Hematopoietic multipotent progenitor cell treated with erythropoietin and hydrocortisone succinate and interleukin-3 and kit ligand, for 8 days (in vitro differentiated cells): Measurements from ENCODE around the gene EFCAB14.
"Not testable (repeated sequence)": the region's sequence is repeated elsewhere in the genome, so short reads cannot be mapped to it uniquely, and the experiment has no call there.

Source experiments
- DNase-seq: peaks from one replicate; pipeline ENCODE4 v3.0.0-alpha.2; 2015

Gene EFCAB14

DNA sequence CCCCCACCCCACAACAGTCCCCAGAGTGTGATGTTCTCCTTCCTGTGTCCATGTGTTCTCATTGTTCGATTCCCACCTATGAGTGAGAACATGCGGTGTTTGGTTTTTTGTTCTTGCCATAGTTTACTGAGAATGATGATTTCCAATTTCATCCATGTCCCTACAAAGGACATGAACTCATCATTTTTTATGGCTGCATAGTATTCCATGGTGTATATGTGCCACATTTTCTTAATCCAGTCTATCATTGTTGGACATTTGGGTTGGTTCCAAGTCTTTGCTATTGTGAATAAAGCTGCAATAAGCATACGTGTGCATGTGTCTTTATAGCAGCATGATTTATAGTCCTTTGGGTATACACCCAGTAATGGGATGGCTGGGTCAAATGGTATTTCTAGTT lies 67.8 kb downstream of the EFCAB14 start:
- not testable (repeated sequence) for DNase-seq

DNA sequence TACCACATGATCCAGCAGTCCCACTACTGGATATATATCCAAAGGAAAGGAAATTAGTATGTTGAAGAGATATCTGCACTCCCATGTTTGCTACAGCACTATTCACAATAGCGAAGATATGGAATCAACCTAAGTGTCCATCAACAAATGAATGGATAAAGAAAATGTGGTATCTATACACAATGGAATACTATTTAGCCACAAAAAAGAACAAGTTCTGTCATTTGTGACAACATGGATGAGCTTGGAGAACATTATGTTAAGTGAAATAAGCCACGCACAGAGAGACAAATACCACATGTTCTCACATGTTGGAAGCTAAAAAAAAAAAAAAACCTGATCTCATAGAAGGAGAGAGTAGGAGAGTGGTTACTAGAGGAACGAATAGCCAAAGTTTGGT lies 68.4 kb downstream of the EFCAB14 start:
- DNase-seq, result no peak

DNA sequence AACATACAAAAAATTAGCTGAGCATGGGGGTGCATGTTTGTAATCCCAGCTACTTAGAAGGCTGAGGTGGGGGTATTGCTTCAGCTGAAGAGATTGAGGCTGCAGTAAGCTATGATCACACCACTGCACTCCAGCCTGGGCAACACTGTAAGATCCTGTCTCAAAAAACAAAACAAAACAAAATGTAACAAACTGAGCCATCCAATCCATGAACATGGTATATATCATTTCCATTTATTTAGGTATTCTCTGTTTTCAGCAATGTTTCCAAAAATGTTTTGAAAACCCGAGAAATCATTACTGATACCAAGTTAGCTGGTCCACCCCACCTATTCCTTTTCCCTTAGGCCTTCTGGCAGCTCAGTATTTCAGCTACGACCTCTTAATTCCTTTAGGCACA lies 69.2 kb downstream of the EFCAB14 start:
- no peak for DNase-seq

DNA sequence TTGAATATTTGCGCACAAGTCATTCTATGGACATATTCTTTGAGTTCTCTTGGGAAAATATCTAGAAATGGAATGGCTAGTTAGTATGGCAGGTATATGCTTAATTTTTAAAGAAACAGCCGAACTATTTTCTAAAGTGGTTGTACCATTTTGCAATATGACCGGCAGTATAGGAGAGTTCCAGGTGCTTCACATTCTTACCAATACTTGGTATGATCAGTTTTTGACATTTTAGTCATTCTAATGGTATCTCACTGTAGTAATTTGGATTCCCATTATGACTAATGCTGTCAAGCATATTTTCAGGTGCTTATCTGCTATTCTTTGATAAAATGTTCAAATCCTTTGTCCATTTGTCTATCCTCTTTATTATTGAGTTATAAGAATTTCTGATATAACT lies 71.3 kb downstream of the EFCAB14 start:
- DNase-seq, result no peak

DNA sequence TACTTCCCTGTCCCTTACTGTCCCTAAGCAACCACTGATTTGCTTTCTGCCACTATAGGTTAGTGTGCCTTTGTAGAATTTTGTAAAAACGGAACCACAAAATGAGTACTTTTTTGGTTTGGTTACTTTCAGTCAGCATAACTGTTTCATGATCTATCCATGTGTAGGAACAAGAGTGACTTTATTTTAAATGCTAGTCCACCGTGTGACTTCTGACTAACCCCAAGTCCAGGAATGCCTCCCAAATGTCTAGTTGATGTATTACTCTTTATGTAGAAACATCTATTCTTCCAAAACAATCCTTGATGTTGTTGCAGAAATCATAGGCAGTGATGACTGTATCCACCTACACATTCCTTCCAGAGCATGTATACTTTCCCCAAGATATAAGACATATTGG lies 72.1 kb downstream of the EFCAB14 start:
- no peak for DNase-seq

DNA sequence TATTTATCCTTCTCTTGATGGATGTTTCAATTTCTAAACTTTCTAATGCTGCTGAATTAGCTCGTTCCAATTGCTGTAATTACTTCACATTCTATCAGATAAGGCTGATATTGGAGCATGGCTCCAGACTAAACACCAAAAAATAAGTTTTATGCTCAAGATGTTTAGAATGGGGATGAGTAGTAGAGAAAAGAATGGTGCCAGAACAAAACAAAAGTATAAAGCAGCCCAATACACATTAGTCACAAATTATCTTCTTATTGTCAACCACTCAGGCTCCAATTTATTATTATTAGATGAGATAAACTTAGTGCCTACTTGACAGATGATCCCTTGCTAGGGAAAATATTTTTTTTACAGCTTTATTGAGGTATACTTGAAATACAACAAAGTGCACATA lies 72.6 kb downstream of the EFCAB14 start:
- no peak for DNase-seq

DNA sequence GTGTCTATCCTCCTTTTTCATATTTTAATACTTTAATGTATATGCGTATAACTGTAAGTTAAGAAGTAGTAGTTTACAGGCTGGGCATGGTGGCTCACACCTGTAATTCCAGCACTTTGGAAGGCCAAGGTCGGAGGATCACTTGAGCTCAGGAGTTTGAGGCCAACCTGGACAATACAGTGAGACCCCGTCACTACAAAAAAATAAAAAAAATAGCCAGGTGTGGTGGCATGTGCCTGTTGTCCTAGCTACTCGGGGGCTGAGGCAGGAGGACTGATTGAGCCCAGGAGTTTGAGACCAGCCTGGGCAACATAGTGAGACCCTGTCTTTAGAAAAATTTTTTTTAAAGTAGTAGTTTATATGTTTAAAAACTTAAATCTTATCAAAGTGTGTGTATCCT lies 73.1 kb downstream of the EFCAB14 start:
- DNase-seq, result no peak

DNA sequence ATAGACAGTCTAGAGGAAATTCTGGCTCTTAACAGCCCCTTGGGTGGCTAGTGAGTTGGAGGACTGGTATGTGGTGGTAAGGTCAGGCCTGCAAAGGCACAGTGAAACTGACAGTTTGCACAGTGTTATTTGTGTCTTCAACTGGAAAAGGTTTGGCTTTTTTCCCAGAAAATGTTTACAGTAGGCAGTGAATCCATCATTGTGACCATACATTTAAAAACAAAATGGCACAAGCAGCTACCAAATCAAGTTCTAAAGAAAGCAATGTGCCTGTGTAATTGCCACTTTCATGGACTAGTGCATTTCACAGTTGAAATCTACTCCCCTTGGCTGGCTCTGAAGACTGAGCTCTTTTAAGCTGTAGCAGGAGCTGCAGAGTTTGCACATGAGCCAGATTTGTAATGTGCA lies 75.5 kb downstream of the EFCAB14 start:
- no peak for DNase-seq

DNA sequence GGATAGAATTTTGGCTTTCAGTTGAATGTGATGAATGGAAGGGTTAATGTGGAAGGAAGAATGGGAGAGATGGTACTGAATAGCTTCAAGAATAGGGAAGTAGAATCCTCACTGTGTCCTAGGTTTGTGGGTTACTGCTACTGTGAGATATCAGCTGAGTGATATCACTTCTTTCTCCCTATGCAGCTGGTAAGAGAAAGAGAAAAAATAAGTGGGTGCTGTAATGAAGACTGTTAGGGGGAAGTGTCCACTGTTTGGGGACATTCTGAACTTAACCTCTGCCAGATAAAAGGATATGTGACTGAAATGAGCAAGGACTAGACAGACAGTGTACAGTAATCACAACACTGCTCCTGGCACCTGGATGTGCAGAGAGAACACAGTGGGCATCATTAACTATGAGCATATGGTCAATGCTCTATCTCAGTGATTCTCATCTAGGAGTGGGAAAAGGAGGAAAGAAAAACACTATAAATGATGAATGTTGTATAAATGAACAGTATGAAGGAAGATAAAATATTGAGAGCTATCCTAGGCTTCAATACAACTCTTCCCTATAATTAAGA lies 76.7 kb downstream of the EFCAB14 start:
- no peak for DNase-seq

DNA sequence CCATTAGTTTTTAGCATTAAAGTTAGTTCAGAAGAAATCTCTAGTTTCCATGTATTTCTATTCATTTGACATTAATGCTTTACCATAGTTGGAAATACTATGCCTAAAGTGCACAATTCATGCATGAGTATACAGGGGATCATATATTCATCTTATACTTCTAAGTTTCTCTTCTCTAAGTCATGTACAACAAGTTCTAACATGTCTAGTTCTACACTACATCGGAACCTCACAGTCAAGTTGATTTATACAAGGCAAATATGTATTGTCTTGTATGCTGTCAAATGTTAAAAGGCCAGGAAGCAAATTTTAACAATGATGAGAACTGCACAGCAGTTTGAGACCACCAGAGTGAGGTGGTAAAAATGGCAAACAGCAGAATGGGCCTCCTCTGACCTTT lies 79.4 kb downstream of the EFCAB14 start:
- no peak for DNase-seq

DNA sequence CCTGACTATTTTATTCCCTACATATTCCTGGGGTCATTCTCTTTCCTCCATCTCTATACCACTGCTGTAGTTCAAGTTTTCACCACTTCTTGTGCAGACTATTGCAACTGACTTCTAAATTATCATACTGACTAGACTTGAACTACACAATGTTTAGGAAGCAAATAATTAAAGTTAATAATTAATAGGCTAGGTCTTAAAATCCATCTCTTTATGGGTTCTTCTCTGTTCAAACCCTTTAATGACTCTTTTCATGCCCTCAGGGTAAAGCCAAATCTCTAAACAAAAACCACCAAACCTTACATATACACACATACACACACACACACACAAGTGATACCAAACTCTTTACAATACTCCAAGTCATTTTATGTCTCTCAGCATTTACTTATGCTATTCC lies 80.0 kb downstream of the EFCAB14 start:
- no peak for DNase-seq

DNA sequence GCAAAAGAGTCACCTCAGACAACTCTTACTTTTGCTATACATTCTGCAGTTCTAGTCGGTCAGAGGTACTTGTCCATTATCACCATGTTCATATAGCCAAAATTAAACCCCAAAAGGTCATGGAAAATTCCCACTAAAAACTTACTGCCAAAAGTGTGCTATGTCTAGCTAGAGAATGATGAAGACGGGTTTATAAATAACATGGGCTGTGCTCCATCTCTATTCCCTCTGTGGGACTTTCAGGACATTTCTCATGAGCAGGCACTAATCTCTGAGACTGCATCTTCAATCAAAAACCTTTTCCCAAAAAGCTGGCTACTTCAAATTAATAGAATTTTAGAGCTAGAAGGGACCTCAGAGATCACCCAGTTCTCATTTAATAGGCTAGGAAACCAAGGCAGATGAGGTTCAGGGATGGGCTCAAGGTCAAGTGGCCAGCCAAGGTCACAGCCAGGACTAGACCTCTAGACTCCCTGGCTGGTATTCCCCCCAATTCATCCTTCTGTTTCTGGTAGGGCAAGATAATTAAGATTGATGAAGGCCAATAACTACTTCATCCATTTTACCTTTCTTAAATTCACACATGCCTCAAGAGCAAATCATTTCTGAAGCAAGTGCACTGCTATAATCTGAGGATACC lies 81.3 kb downstream of the EFCAB14 start:
- no peak for DNase-seq

DNA sequence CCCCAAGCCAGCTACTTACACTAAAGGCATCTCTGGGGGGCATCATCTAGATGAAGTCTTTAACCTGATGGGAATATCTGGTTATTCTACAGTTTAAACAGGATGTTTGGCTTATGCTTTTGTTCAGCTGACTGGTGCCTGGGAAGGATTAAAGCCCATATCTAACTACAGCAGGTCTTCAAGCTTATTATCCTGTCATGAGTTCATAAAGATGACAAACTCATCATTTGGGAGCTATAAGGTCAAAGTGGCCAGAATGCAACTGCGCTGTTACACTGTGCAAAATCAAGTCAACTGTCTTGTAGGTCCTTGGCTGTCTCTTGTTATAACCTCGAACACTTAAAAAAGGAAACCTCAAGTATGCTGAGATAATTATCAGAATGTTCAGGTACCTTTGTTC lies 83.7 kb downstream of the EFCAB14 start:
- DNase-seq, result no peak

DNA sequence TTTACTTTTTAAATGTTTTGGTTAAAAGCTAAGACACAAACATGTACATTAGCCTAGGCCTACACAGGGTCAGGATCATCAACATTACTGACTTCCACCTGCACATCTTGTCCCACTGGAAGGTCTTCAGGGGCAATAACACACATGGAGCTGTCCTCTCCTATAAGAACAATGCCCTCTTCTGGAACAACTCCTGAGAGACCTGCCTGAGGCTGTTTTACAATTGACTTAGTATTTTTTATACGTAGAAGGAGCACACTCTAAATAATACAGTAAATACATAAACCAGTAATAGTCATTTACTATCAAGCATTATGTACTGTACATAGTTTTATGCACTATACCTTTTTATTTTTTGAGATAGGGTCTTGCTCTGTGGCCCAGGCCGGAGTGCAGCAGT lies 88.2 kb downstream of the EFCAB14 start:
- no peak for DNase-seq
